H1 (cell line): Measurements from ENCODE around the gene ZFP57. TPM values are rescaled to one million over a fixed set of nuclear protein-coding genes. Genes with fewer than 3 reads are reported as not detected.

Source experiments
- ASH2L ChIP-seq: fragments of 200-600, 300-600 bp; sonication (generic); IDR thresholded peaks from one replicate; pipeline ENCODE4 v1.7.1; 2017; ENCODE audit warnings: low read length
- CHD1 ChIP-seq: IDR thresholded peaks from 2 replicates; pipeline ENCODE4 v1.6.1; 2012; ENCODE audit warnings: low read depth, low read length, improper control_type of control experiment
- CHD2 ChIP-seq: IDR thresholded peaks from 2 replicates; pipeline ENCODE4 v1.6.1; 2012; ENCODE audit warnings: low read length, improper control_type of control experiment
- CREB1 ChIP-seq: IDR thresholded peaks from 2 replicates; pipeline ENCODE4 v1.6.1; 2012; ENCODE audit warnings: inconsistent platforms
- EZH2 ChIP-seq: fragments of 200-600 bp; sonication (generic); IDR thresholded peaks from 2 replicates; pipeline ENCODE4 v1.7.1; 2012; ENCODE audit warnings: low read depth, mild to moderate bottlenecking, moderate library complexity, low read length, inconsistent platforms; ENCODE audit not compliant: severe bottlenecking
- KDM1A ChIP-seq: fragments of 200-600, 300-600 bp; sonication (generic); IDR thresholded peaks from 2 replicates; pipeline ENCODE4 v1.7.1; 2016; ENCODE audit warnings: mild to moderate bottlenecking, low read length, borderline replicate concordance
- POU5F1 ChIP-seq: IDR thresholded peaks from 2 replicates; pipeline ENCODE4 v1.6.1; 2011; ENCODE audit warnings: low read depth, mild to moderate bottlenecking, low read length, moderate library complexity
- RBBP5 ChIP-seq: IDR thresholded peaks from 2 replicates; pipeline ENCODE4 v1.7.1; 2012; ENCODE audit warnings: low read depth, mild to moderate bottlenecking, inconsistent platforms, low read length, moderate library complexity, borderline replicate concordance
- SIN3A ChIP-seq, 2 experiments: IDR thresholded peaks in 1 of 2; conservative IDR thresholded peaks in 1 of 2; 2 replicates each; pipeline ENCODE4 v1.6.1; 2011 to 2012; ENCODE audit warnings: low read length in 2 of 2, improper control_type of control experiment in 1 of 2, low read depth in 1 of 2, mild to moderate bottlenecking in 1 of 2
- polyA plus RNA-seq, 7 experiments: library from polyadenylated mRNA; depleted of rRNA in 3 of 7; stranded (reverse) in 5 of 7; unstranded in 2 of 7; fragments of >200 nt in 5 of 7; fragments of 200-250 nt in 2 of 7; gene quantifications; 1 replicate in 5 of 7; 2 replicates in 1 of 7; 4 replicates in 1 of 7; pipeline versions ENCODE4 v1.2.1 to v1.2.3, GENCODE V29; 2011 to 2013; ENCODE audit warnings: missing spikeins in 2 of 7, mixed read lengths in 2 of 7
- total RNA-seq: library from RNA; stranded (reverse); fragmentation: NEBNext Ultra II Directional; extraction: Animal tissue kit (Norgen Biotek cat#: 25700); gene quantifications from 2 replicates; pipeline ENCODE4 v1.2.1, GENCODE V29; 2021

ZFP57 gene
- total and polyA plus RNA-seq, 2 of the 8 experiments (the other 6 are each of a cell fraction or from before 2014, with no cell fraction given), result 0.85 to 1.2 TPM

GRCh38 chr6:29702519-29703103 lies 21.7 kb upstream of the ZFP57 start (continued):
- TF ChIP-seq POU5F1, result no peak
- TF ChIP-seq RBBP5, result no peak
- 0 out of 4 replicates have a peak, but pooled peaks of 1 of the 2 experiments have one; percentile 46 for TF ChIP-seq SIN3A (conservative IDR thresholded peaks at IDR 0.05 in 1 of 2, IDR thresholded peaks at IDR 0.05 in 1 of 2; ENCODE audit: low read depth in 1 of 2, low read length in 2 of 2)
- no peak for TF ChIP-seq EZH2
- 0 out of 2 replicates have a peak, but pooled peaks have one; percentile 19 for TF ChIP-seq CREB1
- no peak for TF ChIP-seq CHD2
- 0 out of 2 replicates have a peak, but pooled peaks have one; percentile 14 for TF ChIP-seq KDM1A
- TF ChIP-seq CHD1, result no peak
- no peak for TF ChIP-seq ASH2L
